Glutamatergic neuron (in vitro differentiated cells): ENCODE measurements around the gene ZFHX3. TPM values are rescaled to one million over a fixed set of nuclear protein-coding genes. Genes with fewer than 3 reads are reported as not detected.
A peak's percentile ranks its signal among the peaks of the same experiment; 100 is the strongest.

ENCODE experiments used
- DNase-seq: peaks from one replicate; pipeline ENCODE4 v3.0.0; 2022
- H3K27ac Mint-ChIP-seq: one replicate; pipeline ENCODE4 v1.8.0; 2020; ENCODE audit warnings: mild to moderate bottlenecking, mixed read lengths, inconsistent platforms; ENCODE audit not compliant: unreplicated experiment
- H3K27me3 Mint-ChIP-seq: one replicate; pipeline ENCODE4 v1.8.0; 2020; ENCODE audit warnings: mild to moderate bottlenecking, moderate library complexity, mixed read lengths, inconsistent platforms; ENCODE audit not compliant: unreplicated experiment
- H3K36me3 Mint-ChIP-seq: one replicate; pipeline ENCODE4 v1.8.0; 2020; ENCODE audit warnings: mild to moderate bottlenecking, mixed read lengths, inconsistent platforms; ENCODE audit not compliant: unreplicated experiment
- H3K4me1 Mint-ChIP-seq: one replicate; pipeline ENCODE4 v1.8.0; 2020; ENCODE audit warnings: mild to moderate bottlenecking, low read depth, mixed read lengths, inconsistent platforms; ENCODE audit not compliant: unreplicated experiment
- H3K4me3 Mint-ChIP-seq: one replicate; pipeline ENCODE4 v1.8.0; 2020; ENCODE audit warnings: mild to moderate bottlenecking, mixed read lengths, inconsistent platforms; ENCODE audit not compliant: unreplicated experiment
- H3K9me3 Mint-ChIP-seq: one replicate; pipeline ENCODE4 v1.8.0; 2020; ENCODE audit warnings: mild to moderate bottlenecking, moderate library complexity, mixed read lengths, inconsistent platforms; ENCODE audit not compliant: unreplicated experiment
- total RNA-seq: library from RNA; stranded (reverse); fragmentation: NEBNext Ultra II Directional; extraction: Animal tissue kit (Norgen Biotek cat#: 25700); gene quantifications from one replicate; pipeline ENCODE4 v1.2.1, GENCODE V29; 2021; ENCODE audit not compliant: unreplicated experiment
- TF ChIP-seq, protein P1 (sequence below): fragments of 200-600 bp; sonication (generic); IDR thresholded peaks from one replicate; pipeline ENCODE4 v1.5.0; 2021; ENCODE audit not compliant: partially characterized antibody, unreplicated experiment

Gene ZFHX3
- total RNA-seq, 1 donor from 2014 or later, result 6.8 TPM

DNA sequence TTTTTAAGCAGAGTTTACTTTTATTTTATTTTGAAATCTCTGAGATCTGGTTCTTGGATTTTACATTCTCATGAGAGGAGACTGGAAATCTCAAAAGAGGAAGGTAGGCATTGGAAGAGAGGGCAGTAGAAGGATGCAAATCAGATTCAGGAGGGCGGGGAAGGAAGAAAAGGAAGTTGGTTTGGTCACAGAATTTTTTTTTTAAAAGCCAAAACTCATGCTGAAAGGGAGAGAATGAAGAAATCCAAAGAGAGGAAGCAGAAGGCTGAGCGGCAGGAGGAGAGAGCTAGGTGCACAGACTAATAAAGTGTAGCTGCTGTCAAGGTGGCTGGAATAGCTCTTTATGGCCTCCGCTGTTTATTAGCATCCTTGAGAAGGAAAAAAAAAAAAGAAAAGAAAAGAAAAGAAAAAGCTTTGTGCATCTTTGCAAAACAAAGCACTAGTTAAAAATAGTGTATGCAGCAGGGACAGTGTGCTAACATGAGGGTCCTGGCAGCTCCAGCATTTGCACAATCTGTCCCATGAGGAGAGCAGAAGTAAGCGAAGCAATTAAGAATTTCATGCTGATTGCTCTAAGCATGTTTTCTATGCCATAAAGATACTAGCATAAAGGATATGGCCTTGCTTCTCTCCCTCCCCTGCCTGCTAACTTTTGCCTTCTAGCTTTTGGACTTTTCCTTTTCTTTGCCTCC, 194.2 kb downstream of the ZFHX3 start:
- Mint-ChIP-seq H3K27ac (no peak overlapping the region), H3K4me1 (peaks cover 13% of the 10 kb centered on the region), H3K4me3 (no peak overlapping the region), H3K27me3 (peaks cover 2% of the 10 kb centered on the region), H3K36me3 (no peaks in the 10 kb centered on the region), H3K9me3 (peaks cover 1% of the 10 kb centered on the region)
- TF ChIP-seq, protein P1, sequence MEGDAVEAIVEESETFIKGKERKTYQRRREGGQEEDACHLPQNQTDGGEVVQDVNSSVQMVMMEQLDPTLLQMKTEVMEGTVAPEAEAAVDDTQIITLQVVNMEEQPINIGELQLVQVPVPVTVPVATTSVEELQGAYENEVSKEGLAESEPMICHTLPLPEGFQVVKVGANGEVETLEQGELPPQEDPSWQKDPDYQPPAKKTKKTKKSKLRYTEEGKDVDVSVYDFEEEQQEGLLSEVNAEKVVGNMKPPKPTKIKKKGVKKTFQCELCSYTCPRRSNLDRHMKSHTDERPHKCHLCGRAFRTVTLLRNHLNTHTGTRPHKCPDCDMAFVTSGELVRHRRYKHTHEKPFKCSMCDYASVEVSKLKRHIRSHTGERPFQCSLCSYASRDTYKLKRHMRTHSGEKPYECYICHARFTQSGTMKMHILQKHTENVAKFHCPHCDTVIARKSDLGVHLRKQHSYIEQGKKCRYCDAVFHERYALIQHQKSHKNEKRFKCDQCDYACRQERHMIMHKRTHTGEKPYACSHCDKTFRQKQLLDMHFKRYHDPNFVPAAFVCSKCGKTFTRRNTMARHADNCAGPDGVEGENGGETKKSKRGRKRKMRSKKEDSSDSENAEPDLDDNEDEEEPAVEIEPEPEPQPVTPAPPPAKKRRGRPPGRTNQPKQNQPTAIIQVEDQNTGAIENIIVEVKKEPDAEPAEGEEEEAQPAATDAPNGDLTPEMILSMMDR, result no peak
- DNase-seq, result no peak

DNA sequence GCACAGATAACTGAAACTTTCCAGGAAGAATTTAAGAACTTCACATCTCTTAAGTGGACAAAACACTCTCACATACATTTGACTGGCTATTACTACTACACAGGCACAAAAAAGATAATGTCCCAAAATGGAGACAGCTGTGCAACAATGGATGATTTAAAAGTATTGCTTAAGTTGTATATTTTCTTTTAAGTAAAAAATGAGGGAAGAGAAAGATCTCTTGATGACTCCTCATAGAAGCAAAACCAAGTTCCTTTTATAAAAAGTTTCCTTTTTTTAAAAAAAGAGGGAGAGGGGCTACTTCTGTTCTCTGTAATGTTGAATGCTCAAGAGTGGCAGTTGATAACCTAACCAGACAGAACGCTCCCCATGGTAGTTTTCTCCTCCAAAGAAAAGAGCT, 195.5 kb downstream of the ZFHX3 start:
- no peaks in the 10 kb centered on the region for H3K36me3 Mint-ChIP-seq
- DNase-seq, result no peak
- TF ChIP-seq, protein P1, result no peak
- H3K9me3 Mint-ChIP-seq, result peaks cover 1% of the 10 kb centered on the region
- peaks cover 21% of the 10 kb centered on the region for H3K4me1 Mint-ChIP-seq
- no peak overlapping the region for H3K27ac Mint-ChIP-seq
- H3K4me3 Mint-ChIP-seq, result no peak overlapping the region
- peaks cover 2% of the 10 kb centered on the region for H3K27me3 Mint-ChIP-seq

DNA sequence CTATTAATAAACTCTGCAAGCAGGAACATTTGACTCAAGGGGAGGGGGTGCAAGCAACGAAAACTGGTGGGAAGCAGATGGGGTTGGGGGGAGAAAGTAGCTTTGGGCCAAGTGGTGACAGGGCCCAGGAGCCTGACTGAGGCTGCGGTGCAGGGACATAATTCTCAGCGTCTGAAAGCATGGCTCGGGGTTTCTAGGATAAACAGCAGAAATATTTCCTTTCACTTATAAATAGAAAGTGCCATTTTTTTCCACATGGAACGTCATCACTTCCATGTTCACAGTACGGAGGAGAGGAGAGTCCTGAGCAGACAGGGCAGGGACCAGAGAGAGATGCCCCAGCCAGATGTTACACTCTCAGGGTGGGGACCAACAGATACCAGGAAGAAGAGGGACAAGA, 197.1 kb downstream of the ZFHX3 start:
- TF ChIP-seq, protein P1, result no peak
- H3K27ac Mint-ChIP-seq, result peak overlapping the region; percentile 14
- no peak overlapping the region for H3K4me3 Mint-ChIP-seq
- H3K27me3 Mint-ChIP-seq, result peaks cover 4% of the 10 kb centered on the region
- no peaks in the 10 kb centered on the region for H3K36me3 Mint-ChIP-seq
- peaks cover 1% of the 10 kb centered on the region for H3K9me3 Mint-ChIP-seq
- DNase-seq, result no peak
- peaks cover 27% of the 10 kb centered on the region for H3K4me1 Mint-ChIP-seq

DNA sequence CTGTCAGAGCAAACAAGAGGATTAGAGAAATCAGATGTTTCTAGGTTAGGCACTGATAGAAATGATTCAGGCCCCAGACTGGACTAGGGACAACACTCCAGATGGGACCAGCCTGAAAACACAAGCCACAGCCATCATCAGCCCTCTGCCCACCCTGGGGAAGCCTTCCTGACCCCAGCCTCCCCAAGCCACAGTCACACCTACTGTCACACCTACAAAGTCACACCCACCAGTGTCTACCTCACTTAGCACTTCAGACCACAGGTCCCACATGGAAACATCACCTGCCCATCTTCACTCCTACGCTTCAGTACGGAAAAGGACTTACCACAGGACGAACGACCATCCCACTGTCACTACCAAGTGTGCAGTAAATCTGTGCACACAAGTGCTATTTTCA, 197.9 kb downstream of the ZFHX3 start:
- peaks cover 1% of the 10 kb centered on the region for H3K9me3 Mint-ChIP-seq
- H3K27ac Mint-ChIP-seq, result no peak overlapping the region
- no peak for DNase-seq
- no peaks in the 10 kb centered on the region for H3K36me3 Mint-ChIP-seq
- peaks cover 33% of the 10 kb centered on the region for H3K4me1 Mint-ChIP-seq
- H3K4me3 Mint-ChIP-seq, result no peak overlapping the region
- TF ChIP-seq, protein P1, result no peak
- peaks cover 5% of the 10 kb centered on the region for H3K27me3 Mint-ChIP-seq
